Endodermal cell (in vitro differentiated cells): ENCODE data around the gene SPP2. TPM values are rescaled to one million over a fixed set of nuclear protein-coding genes. Genes with fewer than 3 reads are reported as not detected.

Experiments
- DNase-seq: peaks from one replicate; pipeline ENCODE4 v3.0.0-alpha.2; 2017
- H3K27ac ChIP-seq: 2 replicates; pipeline ENCODE4 v1.5.1; 2013; ENCODE audit warnings: mild to moderate bottlenecking, low read depth, low read length, moderate library complexity
- H3K27me3 ChIP-seq: 2 replicates; pipeline ENCODE4 v1.6.1; 2013; ENCODE audit warnings: mild to moderate bottlenecking, low read length, moderate library complexity; ENCODE audit not compliant: insufficient read depth, control insufficient read depth, poor library complexity, severe bottlenecking
- H3K36me3 ChIP-seq: 2 replicates; pipeline ENCODE4 v1.7.0; 2013; ENCODE audit warnings: mild to moderate bottlenecking, low read length, moderate library complexity; ENCODE audit not compliant: control insufficient read depth, insufficient read depth
- H3K4me1 ChIP-seq: one replicate; pipeline ENCODE4 v1.7.0; 2013; ENCODE audit warnings: low read length; ENCODE audit not compliant: control insufficient read depth, insufficient read depth
- H3K4me3 ChIP-seq: 2 replicates; pipeline ENCODE4 v1.5.1; 2013; ENCODE audit warnings: mild to moderate bottlenecking, low read length, moderate library complexity
- H3K9ac ChIP-seq: 2 replicates; pipeline ENCODE4 v1.6.1; 2013; ENCODE audit warnings: mild to moderate bottlenecking, low read length, moderate library complexity; ENCODE audit not compliant: poor library complexity, severe bottlenecking; ENCODE audit errors: extremely low read depth
- H3K9me3 ChIP-seq: 2 replicates; pipeline ENCODE4 v1.6.1; 2013; ENCODE audit warnings: mild to moderate bottlenecking, low read length, moderate library complexity; ENCODE audit not compliant: control insufficient read depth
- H3K27ac Mint-ChIP-seq: 2 replicates; pipeline ENCODE4 v1.8.0; 2020; ENCODE audit warnings: mixed read lengths
- H3K27me3 Mint-ChIP-seq: 2 replicates; pipeline ENCODE4 v1.8.0; 2021; ENCODE audit warnings: mild to moderate bottlenecking, mixed read lengths; ENCODE audit not compliant: insufficient read depth
- H3K36me3 Mint-ChIP-seq: 2 replicates; pipeline ENCODE4 v1.8.0; 2020; ENCODE audit warnings: low read depth, mixed read lengths
- H3K4me1 Mint-ChIP-seq: 2 replicates; pipeline ENCODE4 v1.8.0; 2020; ENCODE audit warnings: mixed read lengths
- H3K4me3 Mint-ChIP-seq: 2 replicates; pipeline ENCODE4 v1.8.0; 2020; ENCODE audit warnings: mild to moderate bottlenecking, moderate library complexity, mixed read lengths
- H3K9me3 Mint-ChIP-seq: 2 replicates; pipeline ENCODE4 v1.8.0; 2020; ENCODE audit warnings: mild to moderate bottlenecking, mixed read lengths
- CTCF ChIP-seq: fragments of 200-600 bp; sonication (generic); conservative IDR thresholded peaks from 2 replicates; pipeline ENCODE4 v1.5.0; 2021; ENCODE audit warnings: antibody characterized with exemption, mild to moderate bottlenecking
- WGBS, 2 experiments: methylation state at CpG; one replicate each; pipeline versions ENCODE4 v1.1.5 to v1.1.7; 2013; ENCODE audit warnings: missing lambda C conversion rate in 2 of 2, mixed read lengths in 1 of 2; ENCODE audit not compliant: insufficient coverage in 1 of 2, insufficient read length in 1 of 2; 5-methylcytosine and 5-hydroxymethylcytosine counted together
- total RNA-seq, 2 donors: library from RNA; stranded (reverse); fragmentation: NEBNext Ultra II Directional in 1 of 2; extraction: Animal tissue kit (Norgen Biotek cat#: 25700) in 1 of 2; gene quantifications; 2 replicates in 1 of 2; 3 replicates in 1 of 2; pipeline ENCODE4 v1.2.1, GENCODE V29; 2021

The SPP2 gene
- total RNA-seq, 2 donors from 2014 or later, result not detected

GRCh38 chr2:234074751-234075517, 24.4 kb downstream of the SPP2 start:
- no peak overlapping the region for H3K4me3 ChIP-seq
- no peak for DNase-seq
- no peaks in the 10 kb centered on the region for H3K36me3 ChIP-seq
- H3K9me3 ChIP-seq, result no peaks in the 10 kb centered on the region
- no peak overlapping the region for H3K9ac ChIP-seq
- WGBS, 2 experiments, result 83 to 88% methylated on average over 12 to 13 of the region's 13 CpGs
- no peaks in the 10 kb centered on the region for H3K4me1 ChIP-seq
- TF ChIP-seq CTCF, result no peak
- no peak overlapping the region for H3K27ac Mint-ChIP-seq
- H3K4me3 Mint-ChIP-seq, result no peak overlapping the region
- no peaks in the 10 kb centered on the region for H3K27me3 Mint-ChIP-seq
- no peaks in the 10 kb centered on the region for H3K4me1 Mint-ChIP-seq
- H3K27ac ChIP-seq, result no peak overlapping the region
- no peaks in the 10 kb centered on the region for H3K36me3 Mint-ChIP-seq
- no peaks in the 10 kb centered on the region for H3K27me3 ChIP-seq
- no peaks in the 10 kb centered on the region for H3K9me3 Mint-ChIP-seq

GRCh38 chr2:234075518-234075915, 25.0 kb downstream of the SPP2 start:
- no peaks in the 10 kb centered on the region for H3K36me3 Mint-ChIP-seq
- no peak overlapping the region for H3K4me3 Mint-ChIP-seq
- WGBS, 2 experiments, result 89 to 92% methylated on average over 2 to 4 of the region's 4 CpGs
- Histone ChIP-seq H3K4me1 (no peaks in the 10 kb centered on the region), H3K36me3 (no peaks in the 10 kb centered on the region), H3K9ac (no peak overlapping the region), H3K27me3 (no peaks in the 10 kb centered on the region), H3K9me3 (no peaks in the 10 kb centered on the region), H3K4me3 (no peak overlapping the region), H3K27ac (no peak overlapping the region)
- H3K9me3 Mint-ChIP-seq, result no peaks in the 10 kb centered on the region
- TF ChIP-seq CTCF, result no peak
- no peaks in the 10 kb centered on the region for H3K4me1 Mint-ChIP-seq
- H3K27ac Mint-ChIP-seq, result no peak overlapping the region
- no peak for DNase-seq
- no peaks in the 10 kb centered on the region for H3K27me3 Mint-ChIP-seq

- 74 to 83% methylated on average over 8 of the region's 8 CpGs for WGBS, 2 experiments
- Histone ChIP-seq H3K4me1 (no peaks in the 10 kb centered on the region), H3K27ac (no peak overlapping the region), H3K4me3 (no peak overlapping the region), H3K9ac (no peak overlapping the region), H3K27me3 (no peaks in the 10 kb centered on the region), H3K36me3 (no peaks in the 10 kb centered on the region), H3K9me3 (no peaks in the 10 kb centered on the region)
- H3K4me1 Mint-ChIP-seq, result no peaks in the 10 kb centered on the region
- no peaks in the 10 kb centered on the region for H3K36me3 Mint-ChIP-seq
- H3K27me3 Mint-ChIP-seq, result no peaks in the 10 kb centered on the region
- H3K9me3 Mint-ChIP-seq, result no peaks in the 10 kb centered on the region
- H3K27ac Mint-ChIP-seq, result no peak overlapping the region
- TF ChIP-seq CTCF, result no peak
- no peak overlapping the region for H3K4me3 Mint-ChIP-seq
- DNase-seq, result no peak
These were observed 25.4 kb downstream of the SPP2 start for GRCh38 chr2:234075947-234076346.
